NCI-H1694 (cell line): ENCODE measurements around the gene TRIM71.
"Not testable (repeated sequence)": the region's sequence is repeated elsewhere in the genome, so short reads cannot be mapped to it uniquely, and the experiment has no call there.

Experiments
- DNase-seq: peaks from one replicate; lab custom pipeline; 2025; lab: John Stamatoyannopoulos, UW

The TRIM71 gene

DNA sequence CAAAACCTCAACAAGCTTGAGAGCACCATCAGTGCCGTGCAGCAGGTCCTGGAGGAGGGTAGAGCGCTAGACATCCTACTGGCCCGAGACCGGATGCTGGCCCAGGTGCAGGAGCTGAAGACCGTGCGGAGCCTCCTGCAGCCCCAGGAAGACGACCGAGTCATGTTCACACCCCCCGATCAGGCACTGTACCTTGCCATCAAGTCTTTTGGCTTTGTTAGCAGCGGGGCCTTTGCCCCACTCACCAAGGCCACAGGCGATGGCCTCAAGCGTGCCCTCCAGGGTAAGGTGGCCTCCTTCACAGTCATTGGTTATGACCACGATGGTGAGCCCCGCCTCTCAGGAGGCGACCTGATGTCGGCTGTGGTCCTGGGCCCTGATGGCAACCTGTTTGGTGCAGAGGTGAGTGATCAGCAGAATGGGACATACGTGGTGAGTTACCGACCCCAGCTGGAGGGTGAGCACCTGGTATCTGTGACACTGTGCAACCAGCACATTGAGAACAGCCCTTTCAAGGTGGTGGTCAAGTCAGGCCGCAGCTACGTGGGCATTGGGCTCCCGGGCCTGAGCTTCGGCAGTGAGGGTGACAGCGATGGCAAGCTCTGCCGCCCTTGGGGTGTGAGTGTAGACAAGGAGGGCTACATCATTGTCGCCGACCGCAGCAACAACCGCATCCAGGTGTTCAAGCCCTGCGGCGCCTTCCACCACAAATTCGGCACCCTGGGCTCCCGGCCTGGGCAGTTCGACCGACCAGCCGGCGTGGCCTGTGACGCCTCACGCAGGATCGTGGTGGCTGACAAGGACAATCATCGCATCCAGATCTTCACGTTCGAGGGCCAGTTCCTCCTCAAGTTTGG is 72.9 kb downstream of the TRIM71 start:
- no peak for DNase-seq

DNA sequence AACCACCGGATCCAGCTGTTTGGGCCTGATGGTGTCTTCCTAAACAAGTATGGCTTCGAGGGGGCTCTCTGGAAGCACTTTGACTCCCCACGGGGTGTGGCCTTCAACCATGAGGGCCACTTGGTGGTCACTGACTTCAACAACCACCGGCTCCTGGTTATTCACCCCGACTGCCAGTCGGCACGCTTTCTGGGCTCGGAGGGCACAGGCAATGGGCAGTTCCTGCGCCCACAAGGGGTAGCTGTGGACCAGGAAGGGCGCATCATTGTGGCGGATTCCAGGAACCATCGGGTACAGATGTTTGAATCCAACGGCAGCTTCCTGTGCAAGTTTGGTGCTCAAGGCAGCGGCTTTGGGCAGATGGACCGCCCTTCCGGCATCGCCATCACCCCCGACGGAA is 73.6 kb downstream of the TRIM71 start:
- DNase-seq, result no peak

DNA sequence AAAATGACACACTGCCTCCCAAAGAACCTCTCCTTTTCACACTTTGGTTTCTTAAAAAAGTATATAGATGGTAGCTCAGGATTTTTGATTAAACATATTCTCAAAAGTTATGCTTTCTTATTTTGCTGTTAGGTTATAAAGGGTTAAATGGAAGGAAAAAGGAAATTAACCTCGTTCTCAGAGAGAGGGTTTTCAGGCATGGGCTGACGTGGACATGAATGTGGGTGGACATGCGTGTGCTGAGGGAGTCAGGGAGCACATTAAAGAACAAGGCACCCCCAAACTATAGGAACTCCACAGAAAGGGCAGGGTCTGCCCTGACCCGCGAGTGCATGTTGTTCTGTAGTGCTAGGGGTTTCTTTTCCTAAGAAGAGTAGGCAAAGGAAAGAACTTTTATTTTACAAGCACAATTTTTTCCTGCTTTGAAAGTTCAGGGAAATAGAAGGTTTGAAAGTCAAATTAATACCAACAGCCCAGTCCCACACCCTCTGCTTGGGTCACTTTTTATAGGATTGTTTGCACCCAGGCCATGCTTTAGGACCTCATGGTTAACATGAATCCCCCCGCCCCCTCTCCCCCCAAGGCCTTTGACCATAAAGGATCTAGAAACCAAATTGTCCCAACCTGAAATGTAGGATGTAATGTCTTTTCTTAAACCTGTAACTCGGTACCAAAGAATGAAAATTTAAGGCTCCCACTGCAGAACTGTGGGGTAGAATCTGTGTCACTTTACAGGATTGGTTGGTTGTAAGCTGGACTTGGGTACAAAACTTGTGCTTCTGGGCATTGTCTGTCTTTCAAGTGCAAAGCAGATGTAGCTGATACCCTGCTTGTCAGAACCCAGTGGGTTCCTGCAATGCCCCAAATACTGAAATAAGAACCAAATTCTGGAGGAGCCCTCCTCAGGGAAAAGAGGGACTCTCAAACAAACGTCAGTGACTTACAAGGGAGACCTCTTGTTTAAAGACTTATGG is 75.1 kb downstream of the TRIM71 start:
- no peak for DNase-seq

DNA sequence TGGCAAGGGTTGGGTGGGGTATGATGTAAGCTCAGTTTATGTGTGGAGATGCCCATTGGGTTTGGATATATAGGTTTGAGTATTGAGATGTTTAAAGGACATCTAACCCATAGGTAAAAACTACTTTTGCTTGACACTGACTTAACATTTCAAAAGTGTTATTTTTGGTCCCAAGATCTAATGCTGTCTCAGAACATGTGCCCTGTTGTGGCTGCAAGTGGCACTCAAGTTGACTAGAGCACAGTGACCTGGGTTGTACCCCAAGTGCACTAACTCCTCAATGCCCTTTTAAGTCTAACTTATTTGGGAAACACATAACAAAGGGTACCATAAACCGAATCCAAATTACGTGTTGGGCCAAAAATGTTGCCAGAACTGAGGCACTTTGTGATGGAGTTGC is 77.2 kb downstream of the TRIM71 start:
- DNase-seq, result no peak

DNA sequence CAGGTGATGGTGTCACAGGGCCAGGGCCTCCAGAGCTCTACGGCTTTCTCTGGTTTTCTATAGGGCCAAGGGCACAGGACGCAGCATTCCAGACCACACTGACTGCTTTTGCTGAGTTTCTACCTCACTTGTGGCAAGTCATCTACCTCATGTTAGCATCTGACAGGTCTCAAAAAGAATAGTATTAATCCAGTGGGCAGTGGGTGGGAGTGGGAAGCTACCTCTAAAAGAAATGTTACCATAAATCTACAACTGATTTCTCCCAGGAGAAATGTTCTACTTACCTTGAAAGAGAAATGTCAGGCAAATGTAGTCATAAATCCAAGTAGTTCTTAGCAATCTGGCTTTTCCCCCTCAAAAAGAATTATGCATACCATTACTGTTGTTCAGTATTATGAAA is 77.9 kb downstream of the TRIM71 start:
- DNase-seq, result no peak

DNA sequence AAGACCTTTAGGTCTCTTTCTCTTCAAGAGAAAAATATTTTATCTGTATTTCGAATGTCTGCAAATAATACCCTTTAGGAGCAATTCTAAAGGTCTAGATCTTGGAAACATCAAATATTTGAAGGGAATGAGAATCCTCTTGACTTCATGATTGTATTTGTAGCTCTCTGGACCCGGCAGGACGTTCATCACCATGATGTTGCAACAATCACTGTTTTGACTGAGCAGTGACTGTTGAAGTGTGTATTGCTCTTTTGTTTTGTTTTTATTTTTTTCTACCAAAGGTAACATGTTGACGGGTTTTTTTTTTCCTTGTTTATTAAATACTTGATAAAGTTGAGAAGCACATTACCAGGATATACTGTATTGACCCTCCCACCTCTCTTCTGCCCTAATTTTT is 78.3 kb downstream of the TRIM71 start:
- no peak for DNase-seq

DNA sequence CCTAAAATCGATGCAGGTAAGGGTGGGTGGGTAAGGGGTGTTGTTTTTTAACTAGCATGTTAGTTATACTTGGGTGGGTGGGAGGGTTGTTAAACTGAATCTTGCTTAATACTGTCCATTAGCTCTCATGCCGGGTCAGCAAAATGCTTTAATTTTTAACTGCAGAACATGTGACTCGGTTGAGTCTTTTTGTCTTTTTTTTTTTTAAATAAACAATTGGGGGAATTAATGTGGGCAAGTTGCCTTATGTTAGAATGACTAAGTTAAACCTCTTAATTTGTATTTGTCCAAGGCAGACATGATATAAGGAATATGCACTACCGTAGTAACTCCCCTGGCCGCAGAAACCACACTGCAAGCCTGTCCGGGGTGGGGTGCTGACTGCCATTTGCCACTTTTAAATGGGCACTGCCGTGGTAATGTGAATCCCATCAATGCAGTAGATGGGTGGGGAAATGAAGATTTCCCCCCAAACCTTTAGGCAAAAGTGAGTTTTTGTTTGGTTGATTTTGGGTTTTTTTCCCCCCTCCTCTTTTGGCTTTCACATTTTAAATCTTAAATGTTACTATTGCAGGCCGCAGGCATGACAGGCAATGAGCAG is 79.3 kb downstream of the TRIM71 start:
- DNase-seq, result no peak

GRCh38 chr3:32897981-32898623 is 80.3 kb downstream of the TRIM71 start:
- no peak for DNase-seq

GRCh38 chr3:32899265-32899664 is 81.5 kb downstream of the TRIM71 start:
- no peak for DNase-seq

- DNase-seq, result no peak
Observed at GRCh38 chr3:32901005-32901932, 83.5 kb downstream of the TRIM71 start.

GRCh38 chr3:32902887-32903371 is 85.1 kb downstream of the TRIM71 start:
- DNase-seq, result not testable (repeated sequence)

DNA sequence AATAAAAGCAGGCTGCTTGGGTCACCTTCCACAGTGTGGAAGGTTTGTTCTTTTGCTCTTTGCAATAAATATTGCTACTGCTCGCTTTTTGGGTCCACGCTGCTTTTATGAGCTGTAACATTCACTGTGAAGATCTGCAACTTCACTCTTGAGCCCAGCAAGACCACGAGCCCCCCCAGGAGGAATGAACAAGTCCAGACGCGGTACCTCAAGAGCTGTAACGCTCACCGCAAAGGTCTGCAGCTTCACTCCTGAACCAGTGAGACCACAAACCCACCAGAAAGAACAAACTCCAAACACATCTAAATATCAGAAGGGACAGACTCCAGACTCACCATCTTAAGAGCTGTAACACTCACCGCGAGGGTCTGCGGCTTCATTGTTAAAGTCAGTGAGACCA is 86.2 kb downstream of the TRIM71 start:
- no peak for DNase-seq

GRCh38 chr3:32909999-32910398 is 92.2 kb downstream of the TRIM71 start:
- DNase-seq, result no peak

GRCh38 chr3:32910954-32911353 is 93.2 kb downstream of the TRIM71 start:
- DNase-seq, result no peak

- DNase-seq, result no peak
Observed at GRCh38 chr3:32912046-32912445, 94.2 kb downstream of the TRIM71 start.

- DNase-seq, result no peak
Observed at GRCh38 chr3:32913790-32914446, 96.1 kb downstream of the TRIM71 start.

GRCh38 chr3:32919920-32920319 is 102.1 kb downstream of the TRIM71 start:
- no peak for DNase-seq

GRCh38 chr3:32922078-32922477 is 104.3 kb downstream of the TRIM71 start:
- DNase-seq, result no peak

DNA sequence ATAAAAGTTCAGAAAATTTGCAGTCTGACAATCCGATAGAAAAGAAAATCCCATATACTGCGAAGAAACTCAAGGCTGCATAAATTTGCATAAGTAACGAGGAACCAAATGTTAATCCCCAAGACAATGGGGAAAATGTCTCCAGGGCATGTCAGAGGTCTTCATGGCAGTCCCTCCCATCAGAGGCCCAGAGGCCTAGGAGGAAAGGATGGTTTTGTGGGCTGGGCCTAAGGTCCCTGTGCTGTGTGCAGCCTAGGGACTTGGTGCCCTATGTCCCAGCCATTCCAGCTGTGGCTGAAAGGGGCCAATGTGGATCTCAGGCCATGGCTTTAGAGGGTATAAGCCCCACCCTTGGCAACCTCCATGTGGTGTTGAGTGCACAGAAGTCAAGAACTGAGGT is 112.4 kb downstream of the TRIM71 start:
- no peak for DNase-seq

DNA sequence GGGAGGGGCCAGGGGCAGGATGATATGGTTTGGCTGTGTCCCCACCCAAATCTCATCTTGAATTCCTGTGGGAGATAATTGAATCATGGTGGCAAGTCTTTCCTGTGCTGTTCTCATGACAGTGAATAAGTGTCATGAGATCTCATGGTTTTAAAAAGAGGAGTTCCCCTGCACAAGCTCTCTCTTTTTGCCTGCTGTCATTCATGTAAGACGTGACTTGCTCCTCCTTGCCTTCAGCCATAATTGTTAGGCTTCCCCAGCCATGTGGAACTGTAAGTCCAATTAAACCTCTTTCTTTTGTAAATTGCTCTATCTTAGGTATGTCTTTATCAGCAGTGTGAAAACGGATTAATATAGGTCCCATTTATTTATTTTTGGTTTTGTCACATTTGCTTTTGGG is 113.5 kb downstream of the TRIM71 start:
- not testable (repeated sequence) for DNase-seq
